A673 (cell line): ENCODE measurements around the gene DPH2. TPM values are rescaled to one million over a fixed set of nuclear protein-coding genes. Genes with fewer than 3 reads are reported as not detected.

Experiments used
- BruUV-seq: library from RNA; stranded (reverse); fragments of 400-500 nt; replicated peaks from 2 replicates; lab custom pipeline; 2021; lab: Mats Ljungman, UMichigan
- CTCF ChIA-PET: fragments of 300-600 bp; sonication (Branson Sonifier 250); formaldehyde crosslinking; loops from one replicate; lab custom pipeline; 2022; ENCODE audit warnings: antibody characterized with exemption; lab: Charles Lee
- POLR2A ChIA-PET: fragments of 300-600 bp; sonication (Branson Sonifier 250); formaldehyde crosslinking; loops from one replicate; lab custom pipeline; 2022; ENCODE audit warnings: antibody characterized with exemption; ENCODE audit not compliant: low non-redundant PET; lab: Charles Lee
- DNase-seq: peaks from one replicate; pipeline ENCODE4 v3.0.0-alpha.2; 2015; ENCODE audit warnings: low spot score
- H3K27ac ChIP-seq: fragments of 200-600 bp; sonication (generic); 2 replicates; pipeline ENCODE4 v1.5.1; 2016; ENCODE audit warnings: mixed run types, low read depth, mild to moderate bottlenecking, mixed read lengths, antibody characterized with exemption, low read length; ENCODE audit not compliant: poor library complexity, severe bottlenecking
- H3K27me3 ChIP-seq: fragments of 200-600 bp; sonication (generic); replicated peaks from 2 replicates; pipeline ENCODE4 v1.6.1; 2017; ENCODE audit warnings: mixed run types, low read depth, mild to moderate bottlenecking, mixed read lengths, antibody characterized with exemption, low read length; ENCODE audit not compliant: insufficient read depth, poor library complexity
- H3K36me3 ChIP-seq: fragments of 200-600 bp; sonication (generic); 2 replicates; pipeline ENCODE4 v1.6.1; 2016; ENCODE audit warnings: mixed run types, mild to moderate bottlenecking, mixed read lengths, antibody characterized with exemption, low read length; ENCODE audit not compliant: insufficient read depth, poor library complexity, severe bottlenecking
- H3K4me1 ChIP-seq: fragments of 200-600 bp; sonication (generic); 2 replicates; pipeline ENCODE4 v1.6.1; 2017; ENCODE audit warnings: mixed run types, mild to moderate bottlenecking, mixed read lengths, antibody characterized with exemption, low read length; ENCODE audit not compliant: insufficient read depth, poor library complexity, severe bottlenecking
- H3K4me3 ChIP-seq: fragments of 200-600 bp; sonication (generic); 2 replicates; pipeline ENCODE4 v1.5.1; 2016; ENCODE audit warnings: low read depth, mixed run types, mild to moderate bottlenecking, mixed read lengths, low read length; ENCODE audit not compliant: poor library complexity, severe bottlenecking
- H3K9me3 ChIP-seq: fragments of 200-600 bp; sonication (generic); 2 replicates; pipeline ENCODE4 v1.6.1; 2016; ENCODE audit warnings: mixed run types, low read depth, mild to moderate bottlenecking, mixed read lengths, antibody characterized with exemption, low read length; ENCODE audit not compliant: poor library complexity, severe bottlenecking
- EZH2 ChIP-seq: fragments of 200-600 bp; sonication (generic); IDR thresholded peaks from 2 replicates; pipeline ENCODE4 v1.6.1; 2017; ENCODE audit warnings: borderline replicate concordance, low read depth, mild to moderate bottlenecking, mixed read lengths, antibody characterized with exemption, low read length; ENCODE audit not compliant: poor library complexity, severe bottlenecking
- intact Hi-C: fragments of 100-400 bp; cut with micrococcal nuclease; formaldehyde crosslinking; loops from one replicate; pipeline ENCODE4 v1.10.0; 2022; ENCODE audit not compliant: unreplicated experiment
- total RNA-seq: library from RNA; stranded (reverse); gene quantifications from 2 replicates; pipeline ENCODE4 v1.2.3, GENCODE V29; 2021
- TF ChIP-seq, protein P1 (sequence below): fragments of 300-800, 200-600 bp; sonication (generic); conservative IDR thresholded peaks from 2 replicates; pipeline ENCODE4 v1.5.1; 2017; ENCODE audit warnings: low read depth, mild to moderate bottlenecking, antibody characterized with exemption, low read length, moderate library complexity, mixed read lengths

DPH2 gene
- total RNA-seq, 1 experiment from 2014 or later: 52.8 TPM

DNA sequence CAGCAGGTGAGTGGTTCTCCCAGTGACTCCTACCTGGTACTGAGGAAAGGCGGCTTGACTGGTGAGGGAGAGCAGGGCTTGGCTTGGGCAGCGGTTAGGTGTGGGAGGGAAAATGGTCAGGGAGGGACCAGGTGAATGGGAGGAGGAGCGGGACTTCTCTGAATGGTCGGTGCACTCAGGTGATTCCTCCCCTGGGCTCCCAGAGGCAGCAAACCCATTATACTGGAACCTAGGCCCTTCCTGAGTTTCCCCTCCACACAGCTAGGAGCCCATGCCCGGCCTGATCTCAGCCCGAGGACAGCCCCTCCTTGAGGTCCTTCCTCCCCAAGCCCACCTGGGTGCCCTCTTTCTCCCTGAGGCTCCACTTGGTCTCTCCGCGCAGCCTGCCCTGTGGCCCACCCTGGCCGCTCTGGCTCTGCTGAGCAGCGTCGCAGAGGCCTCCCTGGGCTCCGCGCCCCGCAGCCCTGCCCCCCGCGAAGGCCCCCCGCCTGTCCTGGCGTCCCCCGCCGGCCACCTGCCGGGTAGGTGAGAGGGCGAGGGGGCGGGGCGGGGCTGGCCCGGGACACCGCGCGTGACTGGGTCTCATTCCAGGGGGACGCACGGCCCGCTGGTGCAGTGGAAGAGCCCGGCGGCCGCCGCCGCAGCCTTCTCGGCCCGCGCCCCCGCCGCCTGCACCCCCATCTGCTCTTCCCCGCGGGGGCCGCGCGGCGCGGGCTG, 33.9 kb upstream of the DPH2 start:
- H3K27ac ChIP-seq: peak overlapping the region; percentile 17
- peaks cover 11% of the 10 kb centered on the region for H3K36me3 ChIP-seq
- BruUV-seq: no TSS peak
- ChIA-PET CTCF (interaction anchor here (1.4 to 7.0 kb wide), 5 partner anchors 14 to 709 kb away, joined by 4 to 238 read pairs (median 6); no protein-coding TSS in a partner anchor), POLR2A (no interaction called here)
- peaks cover 32% of the 10 kb centered on the region for H3K4me1 ChIP-seq
- intact Hi-C loops: loop anchor here (2.0 kb wide), 2 partner anchors 75 to 407 kb away; no protein-coding TSS in a partner anchor
- no peaks in the 10 kb centered on the region for H3K9me3 ChIP-seq
- no peaks in the 10 kb centered on the region for H3K27me3 ChIP-seq
- TF ChIP-seq, protein P1, sequence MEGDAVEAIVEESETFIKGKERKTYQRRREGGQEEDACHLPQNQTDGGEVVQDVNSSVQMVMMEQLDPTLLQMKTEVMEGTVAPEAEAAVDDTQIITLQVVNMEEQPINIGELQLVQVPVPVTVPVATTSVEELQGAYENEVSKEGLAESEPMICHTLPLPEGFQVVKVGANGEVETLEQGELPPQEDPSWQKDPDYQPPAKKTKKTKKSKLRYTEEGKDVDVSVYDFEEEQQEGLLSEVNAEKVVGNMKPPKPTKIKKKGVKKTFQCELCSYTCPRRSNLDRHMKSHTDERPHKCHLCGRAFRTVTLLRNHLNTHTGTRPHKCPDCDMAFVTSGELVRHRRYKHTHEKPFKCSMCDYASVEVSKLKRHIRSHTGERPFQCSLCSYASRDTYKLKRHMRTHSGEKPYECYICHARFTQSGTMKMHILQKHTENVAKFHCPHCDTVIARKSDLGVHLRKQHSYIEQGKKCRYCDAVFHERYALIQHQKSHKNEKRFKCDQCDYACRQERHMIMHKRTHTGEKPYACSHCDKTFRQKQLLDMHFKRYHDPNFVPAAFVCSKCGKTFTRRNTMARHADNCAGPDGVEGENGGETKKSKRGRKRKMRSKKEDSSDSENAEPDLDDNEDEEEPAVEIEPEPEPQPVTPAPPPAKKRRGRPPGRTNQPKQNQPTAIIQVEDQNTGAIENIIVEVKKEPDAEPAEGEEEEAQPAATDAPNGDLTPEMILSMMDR: no peak
- no peak for TF ChIP-seq EZH2
- no peak for DNase-seq
- peak overlapping the region; percentile 53 for H3K4me3 ChIP-seq

DNA sequence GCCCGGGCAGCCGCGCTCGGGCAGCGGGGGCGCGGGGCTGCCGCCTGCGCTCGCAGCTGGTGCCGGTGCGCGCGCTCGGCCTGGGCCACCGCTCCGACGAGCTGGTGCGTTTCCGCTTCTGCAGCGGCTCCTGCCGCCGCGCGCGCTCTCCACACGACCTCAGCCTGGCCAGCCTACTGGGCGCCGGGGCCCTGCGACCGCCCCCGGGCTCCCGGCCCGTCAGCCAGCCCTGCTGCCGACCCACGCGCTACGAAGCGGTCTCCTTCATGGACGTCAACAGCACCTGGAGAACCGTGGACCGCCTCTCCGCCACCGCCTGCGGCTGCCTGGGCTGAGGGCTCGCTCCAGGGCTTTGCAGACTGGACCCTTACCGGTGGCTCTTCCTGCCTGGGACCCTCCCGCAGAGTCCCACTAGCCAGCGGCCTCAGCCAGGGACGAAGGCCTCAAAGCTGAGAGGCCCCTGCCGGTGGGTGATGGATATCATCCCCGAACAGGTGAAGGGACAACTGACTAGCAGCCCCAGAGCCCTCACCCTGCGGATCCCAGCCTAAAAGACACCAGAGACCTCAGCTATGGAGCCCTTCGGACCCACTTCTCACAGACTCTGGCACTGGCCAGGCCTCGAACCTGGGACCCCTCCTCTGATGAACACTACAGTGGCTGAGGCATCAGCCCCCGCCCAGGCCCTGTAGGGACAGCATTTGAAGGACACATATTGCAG, 33.2 kb upstream of the DPH2 start:
- Histone ChIP-seq H3K4me3 (peak overlapping the region; percentile 27), H3K4me1 (peaks cover 32% of the 10 kb centered on the region), H3K36me3 (peaks cover 11% of the 10 kb centered on the region), H3K27ac (peak overlapping the region; percentile 34), H3K9me3 (no peaks in the 10 kb centered on the region), H3K27me3 (no peaks in the 10 kb centered on the region)
- ChIA-PET POLR2A (no interaction called here), CTCF (interaction anchor here (7.0 kb wide), 1 partner anchor 172 kb away, joined by 238 read pairs; no protein-coding TSS in a partner anchor)
- no peak for DNase-seq
- intact Hi-C loops: no loop called here
- TF ChIP-seq, protein P1: no peak
- no peak for TF ChIP-seq EZH2
- no TSS peak for BruUV-seq

DNA sequence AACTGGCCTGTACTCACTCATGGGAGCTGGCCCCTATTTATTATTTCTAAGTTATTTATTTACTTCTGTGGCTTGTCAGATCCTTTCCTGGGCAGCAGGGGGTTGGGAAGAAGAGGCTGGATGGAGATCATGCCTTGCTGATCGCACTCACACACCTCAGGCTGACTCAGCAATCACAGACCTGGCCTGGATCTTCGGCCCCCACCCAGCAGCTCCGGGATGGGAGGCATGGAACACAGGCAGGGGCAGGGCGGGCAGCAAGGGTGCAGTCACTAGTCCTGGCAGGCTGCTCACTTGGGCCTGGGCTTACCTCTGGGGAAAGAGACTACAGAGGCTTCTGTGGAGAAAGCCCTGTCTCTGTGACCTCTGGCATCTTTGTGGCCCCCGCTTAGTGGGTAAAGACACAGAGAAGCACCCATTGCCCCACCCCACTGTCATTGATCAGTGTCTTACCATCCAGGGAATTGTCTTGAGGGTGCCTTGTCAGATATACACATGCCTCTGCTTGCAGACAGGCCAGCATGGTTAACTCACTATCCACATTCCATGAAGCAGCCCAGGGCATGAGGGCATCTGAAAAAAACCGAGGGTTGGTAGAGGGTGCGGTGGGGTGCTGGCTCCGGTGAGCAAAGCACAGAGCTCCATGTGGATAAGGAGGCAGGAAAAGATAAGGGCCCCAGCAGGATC, 32.5 kb upstream of the DPH2 start:
- intact Hi-C loops: no loop called here
- Histone ChIP-seq H3K4me1 (peaks cover 32% of the 10 kb centered on the region), H3K27me3 (no peaks in the 10 kb centered on the region), H3K9me3 (no peaks in the 10 kb centered on the region), H3K27ac (no peak overlapping the region), H3K36me3 (peaks cover 11% of the 10 kb centered on the region), H3K4me3 (no peak overlapping the region)
- POLR2A ChIA-PET: no interaction called here
- BruUV-seq: no TSS peak
- TF ChIP-seq, protein P1: no peak
- no peak for TF ChIP-seq EZH2
- no peak for DNase-seq
- CTCF ChIA-PET: interaction anchor here (7.0 kb wide), 1 partner anchor 173 kb away, joined by 238 read pairs; no protein-coding TSS in a partner anchor
